Karpas-422 (cell line): ENCODE data around the gene MIEF2. TPM values are rescaled to one million over a fixed set of nuclear protein-coding genes. Genes with fewer than 3 reads are reported as not detected.

Experiments
- DNase-seq: peaks from one replicate; pipeline ENCODE4 v3.0.0-alpha.2; 2015
- H2AFZ ChIP-seq: fragments of 200-600 bp; sonication (generic); 2 replicates; pipeline ENCODE4 v1.6.1; 2014; ENCODE audit warnings: antibody characterized with exemption, low read length, mixed read lengths
- H3K27ac ChIP-seq: fragments of 200-600 bp; sonication (generic); 2 replicates; pipeline ENCODE4 v1.5.1; 2014; ENCODE audit warnings: mild to moderate bottlenecking, low read length, moderate library complexity
- H3K27me3 ChIP-seq: fragments of 200-600 bp; sonication (generic); 2 replicates; pipeline ENCODE4 v1.6.1; 2014; ENCODE audit warnings: low read length, mixed read lengths
- H3K36me3 ChIP-seq: fragments of 200-600 bp; sonication (generic); 2 replicates; pipeline ENCODE4 v1.6.1; 2014; ENCODE audit warnings: low read length, mixed read lengths; ENCODE audit not compliant: insufficient read depth
- H3K4me1 ChIP-seq: fragments of 200-600 bp; sonication (generic); 2 replicates; pipeline ENCODE4 v1.6.1; 2014; ENCODE audit warnings: mild to moderate bottlenecking, low read length, mixed read lengths
- H3K4me2 ChIP-seq: fragments of 200-600 bp; sonication (generic); 2 replicates; pipeline ENCODE4 v1.6.1; 2014; ENCODE audit warnings: low read length, low read depth, mild to moderate bottlenecking; ENCODE audit not compliant: poor library complexity, severe bottlenecking
- H3K4me3 ChIP-seq: fragments of 200-600 bp; sonication (generic); 2 replicates; pipeline ENCODE4 v1.5.1; 2014; ENCODE audit warnings: mild to moderate bottlenecking, antibody characterized with exemption, low read length, mixed read lengths
- H3K79me2 ChIP-seq: fragments of 200-600 bp; sonication (generic); 2 replicates; pipeline ENCODE4 v1.6.1; 2014; ENCODE audit warnings: mild to moderate bottlenecking, low read length, mixed read lengths
- H3K9ac ChIP-seq: fragments of 200-600 bp; sonication (generic); 2 replicates; pipeline ENCODE4 v1.6.0; 2014; ENCODE audit warnings: low read length
- H3K9me2 ChIP-seq: fragments of 200-600 bp; sonication (generic), shearing (Covaris generic); replicated peaks from 2 replicates; pipeline ENCODE4 v1.6.0; 2014; ENCODE audit warnings: mild to moderate bottlenecking, low read length, moderate library complexity; ENCODE audit not compliant: insufficient read depth
- H3K9me3 ChIP-seq: fragments of 300-700, 200-600 bp; sonication (generic); 2 replicates; pipeline ENCODE4 v1.6.1; 2014; ENCODE audit warnings: low read length, mixed read lengths
- H4K20me1 ChIP-seq: fragments of 200-600 bp; sonication (generic); 2 replicates; pipeline ENCODE4 v1.6.1; 2014; ENCODE audit warnings: mild to moderate bottlenecking, antibody characterized with exemption, low read length, low read depth; ENCODE audit not compliant: insufficient read depth
- total RNA-seq: library from RNA; depleted of rRNA; stranded (reverse); fragments of >200 nt; shearing (Covaris generic); gene quantifications from 2 replicates; pipeline ENCODE4 v1.2.3, GENCODE V29; 2014; ENCODE audit warnings: low replicate concordance

The MIEF2 gene
- total RNA-seq, 1 experiment from 2014 or later: 4.5 TPM

- H2AFZ ChIP-seq: no peak overlapping the region
- H3K4me2 ChIP-seq: no peak overlapping the region
- H3K9ac ChIP-seq: no peak overlapping the region
- H3K9me2 ChIP-seq: no peaks in the 10 kb centered on the region
- no peaks in the 10 kb centered on the region for H3K9me3 ChIP-seq
- no peak overlapping the region for H3K4me3 ChIP-seq
- no peaks in the 10 kb centered on the region for H3K27me3 ChIP-seq
- no peaks in the 10 kb centered on the region for H4K20me1 ChIP-seq
- no peaks in the 10 kb centered on the region for H3K79me2 ChIP-seq
- H3K27ac ChIP-seq: no peak overlapping the region
- H3K36me3 ChIP-seq: peaks cover 9% of the 10 kb centered on the region; the same call in 1 of the 2 replicates
- H3K4me1 ChIP-seq: no peaks in the 10 kb centered on the region
- no peak for DNase-seq
Observed at GRCh38 chr17:18270046-18270931, 9.8 kb downstream of the MIEF2 start.

- DNase-seq: no peak
- H3K27ac ChIP-seq: no peak overlapping the region
- H3K4me2 ChIP-seq: no peak overlapping the region
- H3K36me3 ChIP-seq: peaks cover 34% of the 10 kb centered on the region
- no peak overlapping the region for H3K4me3 ChIP-seq
- no peaks in the 10 kb centered on the region for H3K9me3 ChIP-seq
- no peak overlapping the region for H2AFZ ChIP-seq
- no peaks in the 10 kb centered on the region for H3K27me3 ChIP-seq
- no peaks in the 10 kb centered on the region for H3K9me2 ChIP-seq
- no peak overlapping the region for H3K9ac ChIP-seq
- no peaks in the 10 kb centered on the region for H3K4me1 ChIP-seq
- no peaks in the 10 kb centered on the region for H3K79me2 ChIP-seq
- H4K20me1 ChIP-seq: no peaks in the 10 kb centered on the region
Observed at GRCh38 chr17:18277076-18277475, 16.6 kb downstream of the MIEF2 start.

- Histone ChIP-seq H3K4me2 (no peak overlapping the region), H3K27me3 (no peaks in the 10 kb centered on the region), H3K4me1 (no peaks in the 10 kb centered on the region), H3K9me3 (no peaks in the 10 kb centered on the region), H3K9ac (no peak overlapping the region), H3K4me3 (no peak overlapping the region), H3K27ac (no peak overlapping the region), H4K20me1 (no peaks in the 10 kb centered on the region), H3K9me2 (no peaks in the 10 kb centered on the region), H3K36me3 (peaks cover 40% of the 10 kb centered on the region), H3K79me2 (no peaks in the 10 kb centered on the region), H2AFZ (no peak overlapping the region)
- no peak for DNase-seq
Observed at GRCh38 chr17:18278867-18279266, 18.4 kb downstream of the MIEF2 start.

GRCh38 chr17:18280249-18280648, 19.8 kb downstream of the MIEF2 start:
- H2AFZ ChIP-seq: no peak overlapping the region
- H3K9me3 ChIP-seq: no peaks in the 10 kb centered on the region
- no peak overlapping the region for H3K4me3 ChIP-seq
- H3K9ac ChIP-seq: no peak overlapping the region
- H3K27ac ChIP-seq: no peak overlapping the region
- no peaks in the 10 kb centered on the region for H3K79me2 ChIP-seq
- no peaks in the 10 kb centered on the region for H3K4me1 ChIP-seq
- H3K9me2 ChIP-seq: no peaks in the 10 kb centered on the region
- H3K36me3 ChIP-seq: peaks cover 41% of the 10 kb centered on the region
- H4K20me1 ChIP-seq: no peaks in the 10 kb centered on the region
- no peak overlapping the region for H3K4me2 ChIP-seq
- H3K27me3 ChIP-seq: no peaks in the 10 kb centered on the region
- no peak for DNase-seq

GRCh38 chr17:18280766-18281371, 20.4 kb downstream of the MIEF2 start:
- Histone ChIP-seq H2AFZ (no peak overlapping the region), H3K9ac (no peak overlapping the region), H3K27ac (no peak overlapping the region), H3K9me3 (no peaks in the 10 kb centered on the region), H4K20me1 (no peaks in the 10 kb centered on the region), H3K9me2 (no peaks in the 10 kb centered on the region), H3K36me3 (peaks cover 41% of the 10 kb centered on the region), H3K4me3 (no peak overlapping the region), H3K4me2 (no peak overlapping the region), H3K4me1 (no peaks in the 10 kb centered on the region), H3K27me3 (no peaks in the 10 kb centered on the region), H3K79me2 (no peaks in the 10 kb centered on the region)
- no peak for DNase-seq

GRCh38 chr17:18281788-18282187, 21.3 kb downstream of the MIEF2 start:
- no peaks in the 10 kb centered on the region for H4K20me1 ChIP-seq
- H3K27me3 ChIP-seq: no peaks in the 10 kb centered on the region
- H3K4me3 ChIP-seq: no peak overlapping the region
- no peaks in the 10 kb centered on the region for H3K79me2 ChIP-seq
- H3K4me2 ChIP-seq: no peak overlapping the region
- H3K4me1 ChIP-seq: no peaks in the 10 kb centered on the region
- DNase-seq: no peak
- no peak overlapping the region for H3K9ac ChIP-seq
- no peak overlapping the region for H3K27ac ChIP-seq
- no peaks in the 10 kb centered on the region for H3K9me3 ChIP-seq
- peaks cover 36% of the 10 kb centered on the region for H3K36me3 ChIP-seq
- no peaks in the 10 kb centered on the region for H3K9me2 ChIP-seq
- H2AFZ ChIP-seq: no peak overlapping the region

GRCh38 chr17:18285296-18285695, 24.8 kb downstream of the MIEF2 start:
- H3K9ac ChIP-seq: no peak overlapping the region
- no peaks in the 10 kb centered on the region for H4K20me1 ChIP-seq
- no peaks in the 10 kb centered on the region for H3K27me3 ChIP-seq
- H3K27ac ChIP-seq: no peak overlapping the region
- no peaks in the 10 kb centered on the region for H3K79me2 ChIP-seq
- no peak overlapping the region for H3K4me2 ChIP-seq
- no peak overlapping the region for H3K4me3 ChIP-seq
- DNase-seq: no peak
- H3K4me1 ChIP-seq: no peaks in the 10 kb centered on the region
- no peak overlapping the region for H2AFZ ChIP-seq
- H3K36me3 ChIP-seq: peaks cover 42% of the 10 kb centered on the region
- no peaks in the 10 kb centered on the region for H3K9me2 ChIP-seq
- H3K9me3 ChIP-seq: no peaks in the 10 kb centered on the region

GRCh38 chr17:18291718-18292540, 31.5 kb downstream of the MIEF2 start:
- no peaks in the 10 kb centered on the region for H3K4me1 ChIP-seq
- no peak overlapping the region for H3K4me2 ChIP-seq
- peaks cover 38% of the 10 kb centered on the region for H3K36me3 ChIP-seq
- H3K9ac ChIP-seq: no peak overlapping the region
- no peaks in the 10 kb centered on the region for H3K9me2 ChIP-seq
- H4K20me1 ChIP-seq: no peaks in the 10 kb centered on the region
- H3K27ac ChIP-seq: no peak overlapping the region
- H3K79me2 ChIP-seq: no peaks in the 10 kb centered on the region
- H2AFZ ChIP-seq: no peak overlapping the region
- no peak for DNase-seq
- H3K27me3 ChIP-seq: no peaks in the 10 kb centered on the region
- no peak overlapping the region for H3K4me3 ChIP-seq
- no peaks in the 10 kb centered on the region for H3K9me3 ChIP-seq
